EH (cell line): ENCODE measurements around the gene PNMT.

Source experiments
- DNase-seq: peaks from one replicate; pipeline ENCODE4 v3.0.0-alpha.2; 2015; ENCODE audit warnings: low read depth

Gene PNMT

GRCh38 chr17:39633570-39634183, 34.6 kb upstream of the PNMT start:
- no peak for DNase-seq

- peak; percentile 55 for DNase-seq
Measured at GRCh38 chr17:39634384-39634871, 33.8 kb upstream of the PNMT start.

- DNase-seq = no peak
Measured at GRCh38 chr17:39635614-39636176, 32.6 kb upstream of the PNMT start.

- no peak for DNase-seq
Measured at GRCh38 chr17:39636587-39636926, 31.7 kb upstream of the PNMT start.

- DNase-seq = peak; percentile 86
Measured at GRCh38 chr17:39636927-39637736, 31.1 kb upstream of the PNMT start, which contains the start of gene STARD3. TSS of gene STARD3 (plus strand) at chr17:39637144. CDS start at chr17:39653532, 16,388 bp downstream.

- DNase-seq = no peak
Measured at GRCh38 chr17:39638317-39638716, 29.9 kb upstream of the PNMT start.

GRCh38 chr17:39639043-39639442, 29.2 kb upstream of the PNMT start:
- no peak for DNase-seq

- DNase-seq = no peak
Measured at GRCh38 chr17:39639566-39640458, 28.4 kb upstream of the PNMT start.

GRCh38 chr17:39640591-39641031, 27.6 kb upstream of the PNMT start:
- DNase-seq = no peak

GRCh38 chr17:39641097-39641496, 27.2 kb upstream of the PNMT start:
- DNase-seq = no peak

GRCh38 chr17:39641883-39642282, 26.4 kb upstream of the PNMT start:
- DNase-seq = no peak

GRCh38 chr17:39642291-39643074, 25.8 kb upstream of the PNMT start:
- DNase-seq = no peak

- peak; percentile 61 for DNase-seq
Measured at GRCh38 chr17:39643271-39643670, 25.0 kb upstream of the PNMT start.

- DNase-seq = no peak
Measured at GRCh38 chr17:39647256-39647655, 21.0 kb upstream of the PNMT start.

- DNase-seq = no peak
Measured at GRCh38 chr17:39648616-39649366, 19.5 kb upstream of the PNMT start.

- no peak for DNase-seq
Measured at GRCh38 chr17:39650121-39650579, 18.1 kb upstream of the PNMT start.

- DNase-seq = no peak
Measured at GRCh38 chr17:39651923-39652586, 16.2 kb upstream of the PNMT start.

GRCh38 chr17:39652587-39653315, 15.5 kb upstream of the PNMT start:
- DNase-seq = no peak

GRCh38 chr17:39653316-39653661, 15.0 kb upstream of the PNMT start:
- DNase-seq = no peak
